Omental fat pad (tissue), 4 donors: ENCODE results near the gene NQO2. TPM values are rescaled to one million over a fixed set of nuclear protein-coding genes. Genes with fewer than 3 reads are reported as not detected.
"Not testable (repeated sequence)": the region's sequence is repeated elsewhere in the genome, so short reads cannot be mapped to it uniquely, and the experiment has no call there.

Experiments
- ATAC-seq: fragments of 150-250 bp; one replicate; pipeline ENCODE4 v1.9.1; 2016; ENCODE audit warnings: mild to moderate bottlenecking, moderate library complexity; ENCODE audit not compliant: low FRiP score
- DNase-seq: peaks from one replicate; pipeline ENCODE4 v3.0.0-alpha.2; 2019; ENCODE audit warnings: low spot score
- total RNA-seq, 4 donors: library from RNA; depleted of rRNA; stranded (reverse); fragments of >200 nt; gene quantifications; one replicate each; pipeline ENCODE4 v1.1.0, GENCODE V29; 2016
- TF ChIP-seq, protein P1 (sequence below), 3 donors: fragments of 450-650 bp; IDR thresholded peaks; one replicate each; pipeline ENCODE4 v1.5.1; 2016 to 2017; ENCODE audit warnings: antibody characterized with exemption in 3 of 3, mild to moderate bottlenecking in 3 of 3, moderate library complexity in 2 of 3

NQO2 gene
- total RNA-seq, 4 donors from 2014 or later, result 32.9 to 54.0 (median 48.1) TPM

DNA sequence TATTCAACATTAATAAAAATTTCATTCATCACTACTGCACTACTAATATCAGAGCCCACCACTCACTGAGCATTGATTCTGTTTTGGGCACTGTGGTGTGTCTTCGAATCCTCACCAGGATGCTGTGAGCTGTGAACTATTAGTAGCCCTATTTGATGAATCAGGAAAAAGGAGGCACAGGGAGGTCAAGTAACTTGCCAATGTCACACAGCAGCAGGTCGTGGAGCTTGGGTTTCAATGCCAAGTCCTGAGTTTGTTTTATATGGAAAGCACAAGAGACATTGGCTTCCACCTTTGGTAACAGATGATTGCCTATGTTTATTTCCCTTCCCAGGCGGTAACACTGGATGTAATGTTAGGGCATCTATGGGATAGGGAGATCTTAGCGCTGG is 15.0 kb downstream of the NQO2 start:
- TF ChIP-seq, protein P1, sequence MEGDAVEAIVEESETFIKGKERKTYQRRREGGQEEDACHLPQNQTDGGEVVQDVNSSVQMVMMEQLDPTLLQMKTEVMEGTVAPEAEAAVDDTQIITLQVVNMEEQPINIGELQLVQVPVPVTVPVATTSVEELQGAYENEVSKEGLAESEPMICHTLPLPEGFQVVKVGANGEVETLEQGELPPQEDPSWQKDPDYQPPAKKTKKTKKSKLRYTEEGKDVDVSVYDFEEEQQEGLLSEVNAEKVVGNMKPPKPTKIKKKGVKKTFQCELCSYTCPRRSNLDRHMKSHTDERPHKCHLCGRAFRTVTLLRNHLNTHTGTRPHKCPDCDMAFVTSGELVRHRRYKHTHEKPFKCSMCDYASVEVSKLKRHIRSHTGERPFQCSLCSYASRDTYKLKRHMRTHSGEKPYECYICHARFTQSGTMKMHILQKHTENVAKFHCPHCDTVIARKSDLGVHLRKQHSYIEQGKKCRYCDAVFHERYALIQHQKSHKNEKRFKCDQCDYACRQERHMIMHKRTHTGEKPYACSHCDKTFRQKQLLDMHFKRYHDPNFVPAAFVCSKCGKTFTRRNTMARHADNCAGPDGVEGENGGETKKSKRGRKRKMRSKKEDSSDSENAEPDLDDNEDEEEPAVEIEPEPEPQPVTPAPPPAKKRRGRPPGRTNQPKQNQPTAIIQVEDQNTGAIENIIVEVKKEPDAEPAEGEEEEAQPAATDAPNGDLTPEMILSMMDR (IDR thresholded peaks at IDR 0.05), result no peak
- DNase-seq (no peak), ATAC-seq (no peak)

DNA sequence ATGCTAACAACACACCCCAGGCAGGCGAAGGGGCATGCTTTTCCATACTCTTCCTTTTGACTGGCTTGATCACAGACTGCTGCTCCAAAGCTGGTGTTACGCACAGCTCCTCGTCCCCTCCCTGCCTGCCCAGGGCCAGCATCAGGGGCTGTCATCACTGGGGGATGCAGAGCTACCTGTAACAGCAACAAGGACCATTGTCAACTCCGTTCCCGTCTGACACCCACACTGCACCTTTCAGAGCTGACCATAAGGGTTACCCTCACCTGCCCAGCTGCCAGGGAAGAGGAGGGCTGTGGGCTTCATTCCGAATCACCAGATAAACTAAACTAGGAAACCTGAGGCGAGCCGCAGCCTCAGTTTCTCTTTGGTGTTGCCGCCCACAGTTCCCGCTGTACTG is 15.4 kb downstream of the NQO2 start:
- DNase-seq, result no peak
- TF ChIP-seq, protein P1 (IDR thresholded peaks at IDR 0.05), result no peak
- no peak for ATAC-seq

DNA sequence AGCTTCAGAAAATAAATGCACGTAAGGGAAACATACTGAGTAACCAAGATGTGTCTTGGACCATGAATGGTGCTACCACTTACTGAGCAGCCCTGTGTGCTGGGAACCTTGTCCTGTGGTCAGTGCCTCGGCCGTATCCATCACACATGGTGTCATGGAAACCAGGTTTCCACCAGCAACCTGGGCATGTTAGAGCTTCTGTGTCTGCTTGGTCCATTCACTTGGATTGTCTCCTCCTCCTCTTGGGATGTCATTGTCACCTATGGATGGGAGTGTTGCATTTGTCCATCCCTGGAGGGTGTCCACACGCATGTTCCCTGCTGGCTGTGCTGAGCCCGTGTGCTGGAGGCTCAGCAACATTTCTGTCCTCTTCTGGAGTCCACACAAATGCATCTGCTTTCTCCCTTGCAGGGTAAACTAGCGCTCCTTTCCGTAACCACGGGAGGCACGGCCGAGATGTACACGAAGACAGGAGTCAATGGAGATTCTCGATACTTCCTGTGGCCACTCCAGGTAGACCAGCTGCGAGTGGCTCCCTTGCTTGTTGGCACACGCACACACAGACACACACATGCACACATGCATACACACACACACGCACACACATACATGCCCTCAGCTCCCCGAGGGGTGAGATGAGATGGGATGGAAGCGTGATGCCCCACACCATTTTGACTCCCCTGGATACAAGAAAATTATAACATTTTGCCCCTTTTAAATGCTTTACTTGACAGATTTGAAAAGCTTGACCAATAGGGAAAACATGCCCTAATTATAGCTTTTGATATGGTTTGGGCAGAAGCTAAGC is 17.0 kb downstream of the NQO2 start:
- DNase-seq (no peak), ATAC-seq (no peak)
- TF ChIP-seq, protein P1 (IDR thresholded peaks at IDR 0.05), result no peak

DNA sequence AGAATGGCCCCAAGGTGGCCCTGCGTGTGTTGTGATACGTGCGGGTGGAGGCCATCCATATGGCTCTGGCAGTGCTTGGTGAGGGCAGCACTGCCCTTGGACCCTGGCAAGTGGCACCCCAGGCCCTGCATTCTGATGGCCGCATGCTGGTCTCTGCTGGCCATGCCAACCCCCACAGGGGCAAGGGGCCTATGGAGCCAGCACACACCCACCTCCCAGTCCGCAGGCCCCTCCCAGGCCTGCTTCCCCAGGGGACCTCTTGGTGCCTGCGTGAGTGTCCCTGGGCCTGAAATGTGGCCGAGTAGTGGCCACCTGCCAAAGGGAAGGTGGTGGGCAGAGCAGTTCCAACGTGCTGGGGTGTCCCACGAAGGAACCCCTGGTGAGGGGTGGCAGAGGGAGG is 17.6 kb downstream of the NQO2 start:
- TF ChIP-seq, protein P1 (IDR thresholded peaks at IDR 0.05), result no peak
- DNase-seq (no peak), ATAC-seq (no peak)

DNA sequence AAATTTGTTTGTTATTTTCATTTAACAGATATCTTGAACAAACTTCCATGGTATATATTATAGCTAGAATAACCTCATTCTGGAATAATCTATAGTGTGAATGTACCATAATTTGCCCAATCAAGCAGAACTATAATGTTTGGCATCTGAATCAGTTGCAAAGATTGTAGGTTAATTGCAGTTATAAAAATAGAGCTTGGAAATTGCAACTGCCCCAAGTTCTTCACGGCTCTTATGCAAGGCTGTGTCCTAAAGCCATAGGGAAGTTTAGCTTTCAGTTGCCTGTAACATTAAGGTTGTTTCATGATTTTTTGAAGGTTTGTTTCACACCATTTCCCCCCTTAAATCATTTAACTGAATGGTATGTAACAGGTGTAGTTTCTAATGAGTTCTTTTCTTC is 19.4 kb downstream of the NQO2 start:
- ATAC-seq (no peak), DNase-seq (no peak)
- TF ChIP-seq, protein P1 (IDR thresholded peaks at IDR 0.05), result no peak

DNA sequence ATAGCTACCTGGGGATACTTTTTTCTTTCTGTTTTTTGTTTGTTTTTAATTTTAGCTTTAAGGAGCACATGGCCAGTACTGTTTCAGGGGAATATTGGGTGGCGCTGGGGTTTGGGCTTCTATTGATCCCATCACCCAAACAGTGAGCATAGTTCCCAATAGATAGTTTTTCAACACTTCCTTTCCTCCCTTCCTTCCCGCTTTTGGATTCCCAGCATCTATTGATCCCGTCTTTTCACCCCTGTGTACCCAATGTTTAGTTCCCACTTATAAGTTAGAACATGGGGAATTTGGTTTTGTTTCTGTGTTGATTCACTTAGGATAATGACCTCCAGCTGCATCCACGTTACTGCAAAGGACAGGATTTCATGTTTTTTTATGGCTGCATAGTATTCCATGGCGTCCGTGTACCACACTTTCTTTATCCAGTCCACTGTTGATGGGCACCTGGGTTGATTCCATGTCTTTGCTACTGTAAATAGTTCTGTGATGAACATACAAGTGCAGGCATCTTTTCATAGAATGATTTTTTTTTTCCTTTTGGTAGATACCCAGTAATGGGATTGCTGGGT is 20.1 kb downstream of the NQO2 start:
- DNase-seq (no peak), ATAC-seq (no peak)
- TF ChIP-seq, protein P1 (IDR thresholded peaks at IDR 0.05), result no peak

DNA sequence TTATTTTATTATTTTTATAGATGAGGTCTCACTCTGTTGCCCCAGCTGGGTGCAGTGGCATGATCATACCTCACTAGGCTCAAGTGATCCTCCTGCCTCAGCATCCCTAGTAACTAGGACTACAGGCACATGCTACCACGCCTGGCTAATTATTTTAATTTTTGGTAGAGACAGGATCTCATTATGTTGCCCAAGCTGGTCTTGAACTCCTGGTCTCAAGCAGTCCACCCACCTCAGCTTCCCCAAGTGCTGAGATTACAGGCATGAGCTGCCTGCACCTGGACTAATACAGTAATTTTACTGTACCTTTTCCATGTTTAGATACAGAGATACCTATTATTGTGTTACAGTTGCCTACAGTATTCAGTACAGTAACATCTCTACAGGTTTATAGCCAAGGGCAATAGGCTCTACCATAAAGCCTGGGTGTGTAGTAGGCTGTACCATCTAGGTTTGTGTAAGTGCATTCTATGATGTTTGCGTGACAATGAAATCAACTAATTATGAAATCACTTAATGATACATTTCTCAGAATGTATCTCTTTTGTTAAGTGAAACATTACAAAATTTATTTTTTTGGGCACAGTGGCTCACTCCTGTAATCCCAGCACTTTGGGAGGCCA is 21.4 kb downstream of the NQO2 start:
- not testable (repeated sequence) for DNase-seq, ATAC-seq
